ENCODE data around the gene DUOX2.
A peak's percentile ranks its signal among the peaks of the same experiment; 100 is the strongest.

The DUOX2 gene

DNA sequence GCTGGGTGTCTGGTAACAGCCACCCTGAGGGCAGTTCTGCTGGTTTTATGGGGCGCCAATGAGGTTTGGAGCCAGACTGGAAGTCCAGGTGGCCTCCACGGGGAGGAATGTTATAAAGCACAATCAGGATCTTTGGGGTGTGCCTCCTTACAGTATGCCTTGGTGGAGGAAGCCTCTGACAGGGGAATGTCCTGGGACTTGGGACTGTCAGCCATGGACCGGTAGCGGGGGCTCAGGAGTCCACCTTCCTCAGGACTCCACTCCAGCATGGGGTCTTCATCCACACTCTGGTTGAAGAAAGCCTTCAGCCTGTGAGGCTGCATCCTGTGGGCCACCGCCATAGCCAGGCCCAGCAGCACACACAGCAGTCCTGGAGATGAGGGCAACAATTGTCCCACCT is 5.0 kb upstream of the DUOX2 start:
- Histone ChIP-seq H3K36me3 (ENCODE audit: control insufficient read depth, insufficient read depth, low read length) (no peaks in the 10 kb centered on the region), H3K27ac (ENCODE audit: low read length) (no peak overlapping the region), H3K9me3 (ENCODE audit: control insufficient read depth, insufficient read depth, low read length) (no peaks in the 10 kb centered on the region), H3K27me3 (ENCODE audit: control insufficient read depth, insufficient read depth, low read length) (peaks cover 43% of the 10 kb centered on the region), H3K4me3 (ENCODE audit: low read length) (no peak overlapping the region), H3K4me1 (ENCODE audit: control insufficient read depth, insufficient read depth, low read length) (peaks cover 4% of the 10 kb centered on the region; the same call in 1 of the 2 replicates)
- no CpG with 5 or more reads among the region's 5 CpGs for WGBS (ENCODE audit: insufficient coverage, insufficient read length)
- no peak for DNase-seq (ENCODE audit: low read depth, low spot score)

DNA sequence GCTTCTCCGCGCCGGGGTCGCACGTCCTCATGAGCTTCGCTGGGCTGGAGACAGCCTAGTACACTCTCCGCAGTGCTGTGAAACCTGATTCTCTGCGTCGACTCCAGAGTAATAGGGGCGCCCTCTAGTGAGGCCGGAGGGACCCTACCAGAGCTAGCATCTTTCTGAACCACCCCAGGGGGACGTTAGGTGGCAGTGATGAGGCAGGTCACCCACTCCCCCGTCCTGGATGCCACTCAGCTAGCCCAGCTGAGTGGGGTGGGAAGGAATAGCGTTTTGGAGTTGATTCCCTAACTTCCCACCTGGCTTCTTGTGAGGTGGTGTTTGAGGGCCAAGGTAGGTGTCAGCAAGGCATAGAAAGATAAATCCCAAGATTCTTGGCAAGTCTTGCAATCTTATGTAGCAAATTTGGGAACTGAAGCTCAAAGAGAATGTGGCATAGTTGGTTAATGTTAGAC is 4.2 kb upstream of the DUOX2 start:
- DNase-seq (ENCODE audit: low read depth, low spot score), result peak; percentile 85
- no peaks in the 10 kb centered on the region for H3K9me3 ChIP-seq (ENCODE audit: control insufficient read depth, insufficient read depth, low read length)
- no peak overlapping the region for H3K27ac ChIP-seq (ENCODE audit: low read length)
- no peaks in the 10 kb centered on the region for H3K36me3 ChIP-seq (ENCODE audit: control insufficient read depth, insufficient read depth, low read length)
- no CpG with 5 or more reads among the region's 14 CpGs for WGBS (ENCODE audit: insufficient coverage, insufficient read length)
- no peak overlapping the region for H3K4me3 ChIP-seq (ENCODE audit: low read length)
- H3K27me3 ChIP-seq (ENCODE audit: control insufficient read depth, insufficient read depth, low read length), result peaks cover 48% of the 10 kb centered on the region
- H3K4me1 ChIP-seq (ENCODE audit: control insufficient read depth, insufficient read depth, low read length), result peaks cover 4% of the 10 kb centered on the region; the same call in 1 of the 2 replicates

DNA sequence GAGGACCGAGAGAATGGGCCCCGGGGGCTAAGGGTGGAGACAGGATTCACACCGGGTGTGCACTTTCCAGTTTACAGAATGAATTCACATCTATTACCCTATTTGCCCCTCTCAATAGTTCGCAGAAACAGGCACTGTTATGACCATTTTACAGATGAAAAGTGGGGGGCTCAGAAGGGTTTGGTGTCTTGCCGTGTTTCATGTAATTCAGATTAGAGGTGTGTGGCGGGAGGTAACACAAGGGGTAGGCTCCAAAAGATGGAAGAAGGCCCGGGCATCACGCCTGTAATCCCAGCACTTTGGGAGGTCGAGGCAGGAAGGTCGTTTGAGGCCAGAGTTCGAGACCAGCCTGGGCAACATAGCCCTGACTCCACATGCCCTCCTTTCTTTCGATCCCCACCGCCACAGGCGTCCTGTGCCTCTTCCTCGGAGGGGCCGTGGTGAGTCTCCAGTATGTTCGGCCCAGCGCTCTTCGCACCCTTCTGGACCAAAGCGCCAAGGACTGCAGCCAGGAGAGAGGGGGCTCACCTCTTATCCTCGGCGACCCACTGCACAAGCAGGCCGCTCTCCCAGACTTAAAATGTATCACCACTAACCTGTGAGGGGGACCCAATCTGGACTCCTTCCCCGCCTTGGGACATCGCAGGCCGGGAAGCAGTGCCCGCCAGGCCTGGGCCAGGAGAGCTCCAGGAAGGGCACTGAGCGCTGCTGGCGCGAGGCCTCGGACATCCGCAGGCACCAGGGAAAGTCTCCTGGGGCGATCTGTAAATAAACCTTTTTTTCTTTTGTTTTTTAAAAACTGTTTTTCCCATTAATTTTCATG is 3.5 kb upstream of the DUOX2 start:
- Histone ChIP-seq H3K27ac (ENCODE audit: low read length) (no peak overlapping the region), H3K4me3 (ENCODE audit: low read length) (no peak overlapping the region), H3K4me1 (ENCODE audit: control insufficient read depth, insufficient read depth, low read length) (peaks cover 4% of the 10 kb centered on the region; the same call in 1 of the 2 replicates), H3K9me3 (ENCODE audit: control insufficient read depth, insufficient read depth, low read length) (no peaks in the 10 kb centered on the region), H3K36me3 (ENCODE audit: control insufficient read depth, insufficient read depth, low read length) (no peaks in the 10 kb centered on the region), H3K27me3 (ENCODE audit: control insufficient read depth, insufficient read depth, low read length) (peaks cover 55% of the 10 kb centered on the region)
- WGBS (ENCODE audit: insufficient coverage, insufficient read length), result no CpG with 5 or more reads among the region's 33 CpGs
- no peak for DNase-seq (ENCODE audit: low read depth, low spot score)

DNA sequence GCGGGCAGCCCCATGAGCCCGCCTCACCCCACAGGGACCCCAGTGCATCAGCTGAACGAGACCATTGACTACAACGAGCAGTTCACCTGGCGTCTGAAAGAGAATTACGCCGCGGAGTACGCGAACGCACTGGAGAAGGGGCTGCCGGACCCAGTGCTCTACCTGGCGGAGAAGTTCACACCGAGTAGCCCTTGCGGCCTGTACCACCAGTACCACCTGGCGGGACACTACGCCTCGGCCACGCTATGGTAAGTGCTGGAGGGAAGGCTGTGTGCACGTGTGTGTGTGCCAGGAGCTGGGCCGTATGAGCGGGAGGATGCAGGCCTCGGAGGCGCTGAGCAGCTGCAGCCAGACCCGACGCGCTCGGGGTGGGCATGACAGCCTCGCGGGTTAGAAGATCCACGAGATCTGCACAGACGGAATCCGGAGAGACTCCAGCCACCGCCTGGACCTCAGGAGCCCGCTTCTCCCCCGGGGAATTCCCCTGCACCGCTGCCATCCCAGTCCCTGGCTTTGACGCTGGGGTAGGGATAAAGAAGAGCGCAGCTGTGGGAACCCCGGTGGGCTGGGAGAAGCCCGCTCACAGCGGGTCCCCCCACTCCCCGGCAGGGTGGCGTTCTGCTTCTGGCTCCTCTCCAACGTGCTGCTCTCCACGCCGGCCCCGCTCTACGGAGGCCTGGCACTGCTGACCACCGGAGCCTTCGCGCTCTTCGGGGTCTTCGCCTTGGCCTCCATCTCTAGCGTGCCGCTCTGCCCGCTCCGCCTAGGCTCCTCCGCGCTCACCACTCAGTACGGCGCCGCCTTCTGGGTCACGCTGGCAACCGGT is 2.7 kb upstream of the DUOX2 start:
- Histone ChIP-seq H3K27ac (ENCODE audit: low read length) (no peak overlapping the region), H3K36me3 (ENCODE audit: control insufficient read depth, insufficient read depth, low read length) (no peaks in the 10 kb centered on the region), H3K9me3 (ENCODE audit: control insufficient read depth, insufficient read depth, low read length) (no peaks in the 10 kb centered on the region), H3K4me1 (ENCODE audit: control insufficient read depth, insufficient read depth, low read length) (peaks cover 5% of the 10 kb centered on the region), H3K27me3 (ENCODE audit: control insufficient read depth, insufficient read depth, low read length) (peaks cover 63% of the 10 kb centered on the region), H3K4me3 (ENCODE audit: low read length) (no peak overlapping the region)
- no peak for DNase-seq (ENCODE audit: low read depth, low spot score)
- no CpG with 5 or more reads among the region's 65 CpGs for WGBS (ENCODE audit: insufficient coverage, insufficient read length)

DNA sequence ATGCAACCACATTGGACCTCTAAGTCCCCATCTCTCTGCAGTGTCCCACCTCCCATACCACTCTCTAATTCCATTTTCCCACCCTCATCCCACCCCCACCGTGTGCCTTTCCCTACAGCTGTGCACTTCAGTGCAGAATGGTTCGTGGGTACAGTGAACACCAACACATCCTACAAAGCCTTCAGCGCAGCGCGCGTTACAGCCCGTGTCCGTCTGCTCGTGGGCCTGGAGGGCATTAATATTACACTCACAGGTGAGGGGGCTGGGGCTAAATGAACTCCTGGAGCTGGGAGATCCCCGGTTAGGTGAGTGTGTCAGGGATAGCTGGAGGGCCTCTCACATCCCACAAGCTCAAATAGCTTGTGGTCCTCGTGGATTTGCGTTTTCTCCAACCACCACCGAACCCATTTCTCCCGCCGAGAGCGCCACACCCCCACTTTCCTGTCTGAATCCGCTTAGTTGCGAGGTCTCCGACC is 2.1 kb upstream of the DUOX2 start:
- Histone ChIP-seq H3K4me3 (ENCODE audit: low read length) (no peak overlapping the region), H3K27ac (ENCODE audit: low read length) (no peak overlapping the region), H3K27me3 (ENCODE audit: control insufficient read depth, insufficient read depth, low read length) (peaks cover 67% of the 10 kb centered on the region), H3K4me1 (ENCODE audit: control insufficient read depth, insufficient read depth, low read length) (peaks cover 6% of the 10 kb centered on the region), H3K36me3 (ENCODE audit: control insufficient read depth, insufficient read depth, low read length) (no peaks in the 10 kb centered on the region), H3K9me3 (ENCODE audit: control insufficient read depth, insufficient read depth, low read length) (no peaks in the 10 kb centered on the region)
- DNase-seq (ENCODE audit: low read depth, low spot score), result no peak
- WGBS (ENCODE audit: insufficient coverage, insufficient read length), result no CpG with 5 or more reads among the region's 19 CpGs

DNA sequence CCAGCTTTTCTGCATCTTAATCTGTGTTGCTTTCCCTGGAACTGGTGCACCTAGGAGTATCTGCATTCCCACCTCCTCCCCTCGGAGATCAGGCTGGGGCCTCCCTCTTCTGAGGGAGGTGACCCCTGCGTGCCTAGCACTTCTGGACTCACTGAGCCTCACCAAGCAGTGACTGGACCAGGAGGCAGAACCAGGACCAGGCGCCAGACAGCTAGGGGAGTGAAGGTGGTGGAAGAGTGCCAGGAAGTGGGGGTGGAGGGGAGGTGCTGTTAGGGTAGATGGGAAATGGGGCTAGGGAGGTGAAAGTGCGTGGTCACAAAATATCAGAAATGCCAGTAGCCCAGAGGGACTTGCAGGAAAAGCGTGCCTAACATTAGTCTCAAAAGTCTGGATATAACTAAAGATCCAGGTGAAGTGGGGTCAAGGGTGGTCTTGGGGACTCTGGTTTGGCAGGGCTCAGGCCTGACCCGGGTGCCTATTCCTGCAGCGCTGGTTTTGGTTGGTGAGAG is 1.4 kb upstream of the DUOX2 start:
- no peak overlapping the region for H3K27ac ChIP-seq (ENCODE audit: low read length)
- H3K4me3 ChIP-seq (ENCODE audit: low read length), result no peak overlapping the region
- whole genome bisulfite sequencing (ENCODE audit: insufficient coverage, insufficient read length), result no CpG with 5 or more reads among the region's 7 CpGs
- no peaks in the 10 kb centered on the region for H3K36me3 ChIP-seq (ENCODE audit: control insufficient read depth, insufficient read depth, low read length)
- H3K9me3 ChIP-seq (ENCODE audit: control insufficient read depth, insufficient read depth, low read length), result no peaks in the 10 kb centered on the region
- peaks cover 71% of the 10 kb centered on the region for H3K27me3 ChIP-seq (ENCODE audit: control insufficient read depth, insufficient read depth, low read length)
- DNase-seq (ENCODE audit: low read depth, low spot score), result no peak
- peaks cover 6% of the 10 kb centered on the region for H3K4me1 ChIP-seq (ENCODE audit: control insufficient read depth, insufficient read depth, low read length)

DNA sequence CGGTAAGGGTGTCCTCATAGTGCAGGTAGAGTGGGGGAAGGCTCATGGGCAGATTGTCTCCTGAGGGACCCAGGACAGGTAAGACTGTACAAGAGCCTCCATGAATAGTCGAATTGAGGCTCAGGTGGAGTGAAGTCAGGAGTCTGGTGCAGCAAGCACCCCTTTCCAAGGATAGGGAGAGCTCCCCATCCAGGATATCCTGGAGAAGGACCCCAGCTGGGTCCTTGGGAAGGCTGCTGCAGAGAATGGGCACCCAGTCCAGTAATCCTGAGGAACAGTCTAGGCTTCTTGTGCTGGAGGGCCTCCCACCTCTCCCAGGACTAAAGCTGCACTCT is 746 bp upstream of the DUOX2 start:
- H3K27ac ChIP-seq (ENCODE audit: low read length), result no peak overlapping the region
- peaks cover 6% of the 10 kb centered on the region for H3K4me1 ChIP-seq (ENCODE audit: control insufficient read depth, insufficient read depth, low read length)
- H3K4me3 ChIP-seq (ENCODE audit: low read length), result no peak overlapping the region
- H3K27me3 ChIP-seq (ENCODE audit: control insufficient read depth, insufficient read depth, low read length), result peaks cover 78% of the 10 kb centered on the region
- no peaks in the 10 kb centered on the region for H3K9me3 ChIP-seq (ENCODE audit: control insufficient read depth, insufficient read depth, low read length)
- no peaks in the 10 kb centered on the region for H3K36me3 ChIP-seq (ENCODE audit: control insufficient read depth, insufficient read depth, low read length)
- no CpG with 5 or more reads among the region's 2 CpGs for WGBS (ENCODE audit: insufficient coverage, insufficient read length)
- DNase-seq (ENCODE audit: low read depth, low spot score), result no peak

DNA sequence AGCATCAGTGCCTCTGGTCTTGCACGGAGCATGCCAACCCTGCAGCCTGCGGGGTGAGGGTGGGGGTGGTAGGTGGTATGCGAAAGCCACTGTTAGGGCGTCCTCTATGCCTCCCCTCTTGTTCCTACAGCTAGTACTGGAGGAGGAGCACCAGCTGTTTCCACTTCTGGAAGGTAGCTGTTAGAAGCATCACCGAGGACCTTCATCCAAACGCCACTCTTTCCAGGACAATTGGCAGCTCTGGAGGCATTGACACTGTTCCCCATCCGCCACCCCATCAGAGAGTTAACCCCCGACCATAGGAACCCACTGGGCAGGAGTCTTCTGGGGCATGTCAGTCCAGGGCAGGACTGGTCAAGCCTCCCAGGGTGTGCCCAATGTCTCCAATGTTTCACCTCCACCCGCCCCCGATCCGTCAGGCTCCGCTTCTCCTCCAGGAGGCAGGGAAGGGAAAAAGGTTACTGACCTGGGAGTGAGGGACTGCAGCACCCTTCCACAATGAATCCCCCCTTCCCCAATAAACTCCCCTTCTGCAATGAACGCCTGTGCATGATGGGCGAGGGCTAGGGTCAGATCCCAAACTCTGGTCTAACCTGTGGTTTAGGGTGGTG is 487 bp downstream of the DUOX2 start:
- WGBS (ENCODE audit: insufficient coverage, insufficient read length), result no CpG with 5 or more reads among the region's 14 CpGs
- no peaks in the 10 kb centered on the region for H3K9me3 ChIP-seq (ENCODE audit: control insufficient read depth, insufficient read depth, low read length)
- H3K27ac ChIP-seq (ENCODE audit: low read length), result no peak overlapping the region
- peaks cover 6% of the 10 kb centered on the region for H3K4me1 ChIP-seq (ENCODE audit: control insufficient read depth, insufficient read depth, low read length)
- no peak overlapping the region for H3K4me3 ChIP-seq (ENCODE audit: low read length)
- DNase-seq (ENCODE audit: low read depth, low spot score), result no peak
- no peaks in the 10 kb centered on the region for H3K36me3 ChIP-seq (ENCODE audit: control insufficient read depth, insufficient read depth, low read length)
- H3K27me3 ChIP-seq (ENCODE audit: control insufficient read depth, insufficient read depth, low read length), result peaks cover 81% of the 10 kb centered on the region

DNA sequence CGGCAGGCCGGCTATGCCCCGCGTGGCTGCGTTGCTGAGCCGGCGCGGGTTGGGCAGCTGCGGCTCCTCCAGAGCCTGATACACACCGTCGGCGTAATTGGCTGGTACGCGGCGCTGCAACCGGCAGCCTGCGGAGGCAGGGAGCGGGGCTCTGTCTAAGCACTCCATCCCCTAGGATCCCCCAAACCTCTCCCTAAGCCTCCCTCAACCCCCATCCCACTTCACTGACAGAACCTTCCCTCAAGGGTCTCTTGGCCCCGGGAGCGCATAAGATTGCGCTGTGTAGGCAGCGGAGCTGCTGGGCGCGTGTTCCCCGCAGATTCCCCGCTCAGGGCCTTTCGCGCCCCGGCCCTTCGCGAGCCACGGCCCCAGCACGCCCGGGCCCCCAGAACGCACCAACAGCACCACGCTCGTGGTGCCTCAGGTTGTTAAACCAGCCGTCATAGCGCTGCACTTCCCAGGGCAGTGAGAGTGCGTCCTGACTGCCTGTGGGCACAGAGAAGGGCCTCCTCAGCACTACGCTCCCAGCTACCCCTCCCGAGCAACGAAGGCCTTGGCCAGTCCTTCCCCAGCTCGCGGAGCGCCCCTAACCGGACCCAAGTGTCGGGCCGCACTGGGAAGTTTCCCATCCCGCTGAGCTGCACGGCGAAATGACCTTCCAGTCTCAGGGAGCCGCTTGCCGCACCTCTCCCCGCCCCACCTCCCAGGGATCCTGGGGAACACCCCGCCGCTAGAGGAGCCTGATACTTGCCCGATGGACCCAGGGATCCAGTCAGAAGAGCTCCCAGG is 1.2 kb downstream of the DUOX2 start:
- H3K4me1 ChIP-seq (ENCODE audit: control insufficient read depth, insufficient read depth, low read length), result peaks cover 6% of the 10 kb centered on the region
- peaks cover 79% of the 10 kb centered on the region for H3K27me3 ChIP-seq (ENCODE audit: control insufficient read depth, insufficient read depth, low read length)
- no peak for DNase-seq (ENCODE audit: low read depth, low spot score)
- H3K4me3 ChIP-seq (ENCODE audit: low read length), result peak overlapping the region; percentile 20; the same call in 1 of the 2 replicates
- no CpG with 5 or more reads among the region's 58 CpGs for WGBS (ENCODE audit: insufficient coverage, insufficient read length)
- no peak overlapping the region for H3K27ac ChIP-seq (ENCODE audit: low read length)
- no peaks in the 10 kb centered on the region for H3K9me3 ChIP-seq (ENCODE audit: control insufficient read depth, insufficient read depth, low read length)
- no peaks in the 10 kb centered on the region for H3K36me3 ChIP-seq (ENCODE audit: control insufficient read depth, insufficient read depth, low read length)
